GM23338 (cell line): ENCODE results near the gene INPP4A. TPM values are rescaled to one million over a fixed set of nuclear protein-coding genes. Genes with fewer than 3 reads are reported as not detected.
A peak's percentile ranks its signal among the peaks of the same experiment; 100 is the strongest.

ENCODE experiments used
- ATAC-seq: fragments of 200-7000 bp; cut with Tn5 transposase; 3 replicates; pipeline ENCODE4 v1.9.1; 2020
- DNase-seq: peaks from one replicate; pipeline ENCODE4 v3.0.0-alpha.2; 2015; ENCODE audit warnings: low spot score
- H2AFZ ChIP-seq: fragments of 200-600 bp; sonication (generic); 2 replicates; pipeline ENCODE4 v1.8.0; 2016; ENCODE audit warnings: antibody characterized with exemption, mild to moderate bottlenecking, moderate library complexity
- H3F3A ChIP-seq: fragments of 200-600 bp; sonication (generic); replicated peaks from 2 replicates; pipeline ENCODE4 v1.8.0; 2017; ENCODE audit warnings: antibody characterized with exemption, mixed run types, low read depth
- H3K27ac ChIP-seq: fragments of 200-600 bp; sonication (generic); 2 replicates; pipeline ENCODE4 v1.6.1; 2016; ENCODE audit warnings: low read depth
- H3K27me3 ChIP-seq: fragments of 200-600 bp; sonication (generic); 2 replicates; pipeline ENCODE4 v1.8.0; 2016; ENCODE audit warnings: mild to moderate bottlenecking, mixed run types, moderate library complexity; ENCODE audit not compliant: insufficient read depth
- H3K36me3 ChIP-seq: fragments of 200-600 bp; sonication (generic); 2 replicates; pipeline ENCODE4 v1.8.0; 2016; ENCODE audit warnings: mild to moderate bottlenecking; ENCODE audit not compliant: insufficient read depth
- H3K4me1 ChIP-seq: fragments of 200-600 bp; sonication (generic); 2 replicates; pipeline ENCODE4 v1.8.0; 2016; ENCODE audit warnings: mild to moderate bottlenecking, moderate library complexity; ENCODE audit not compliant: insufficient read depth
- H3K4me2 ChIP-seq: fragments of 200-600 bp; sonication (generic); 2 replicates; pipeline ENCODE4 v1.7.1; 2017; ENCODE audit warnings: mixed run types
- H3K4me3 ChIP-seq: fragments of 200-600 bp; sonication (generic); 2 replicates; pipeline ENCODE4 v1.6.1; 2016; ENCODE audit warnings: mixed run types
- H3K79me2 ChIP-seq: fragments of 200-600 bp; sonication (generic); replicated peaks from 2 replicates; pipeline ENCODE4 v1.8.0; 2017; ENCODE audit warnings: mild to moderate bottlenecking; ENCODE audit not compliant: insufficient read depth
- H3K9me2 ChIP-seq: fragments of 200-600 bp; sonication (generic); 2 replicates; pipeline ENCODE4 v1.8.0; 2017; ENCODE audit not compliant: insufficient read depth
- H4K20me1 ChIP-seq: fragments of 200-600 bp; sonication (generic); replicated peaks from 2 replicates; pipeline ENCODE4 v1.8.0; 2017; ENCODE audit warnings: mild to moderate bottlenecking; ENCODE audit not compliant: insufficient read depth
- H3K27ac Mint-ChIP-seq: 2 replicates; pipeline ENCODE4 v1.8.0; 2020; ENCODE audit warnings: inconsistent platforms, mild to moderate bottlenecking, moderate library complexity, mixed read lengths
- H3K27me3 Mint-ChIP-seq: 3 replicates; pipeline ENCODE4 v1.8.0; 2022; ENCODE audit warnings: low read depth, mild to moderate bottlenecking, moderate library complexity, mixed read lengths, inconsistent platforms; ENCODE audit not compliant: insufficient read depth, poor library complexity
- H3K36me3 Mint-ChIP-seq: 3 replicates; pipeline ENCODE4 v1.8.0; 2021; ENCODE audit warnings: low read depth, mild to moderate bottlenecking, inconsistent platforms, moderate library complexity, mixed read lengths
- H3K4me1 Mint-ChIP-seq: 3 replicates; pipeline ENCODE4 v1.8.0; 2020; ENCODE audit warnings: mild to moderate bottlenecking, inconsistent platforms, mixed read lengths
- H3K4me3 Mint-ChIP-seq: 3 replicates; pipeline ENCODE4 v1.8.0; 2021; ENCODE audit warnings: moderate library complexity, mild to moderate bottlenecking, inconsistent platforms, mixed read lengths
- H3K9me3 Mint-ChIP-seq: 3 replicates; pipeline ENCODE4 v1.8.0; 2020; ENCODE audit warnings: moderate library complexity, mild to moderate bottlenecking, inconsistent platforms, mixed read lengths
- CTCF ChIP-seq, 2 experiments: fragments of 200-600 bp in 1 of 2; sonication (generic) in 1 of 2; conservative IDR thresholded peaks; 2 replicates each; pipeline versions ENCODE4 v1.5.1 to v1.6.1; 2016 to 2017; ENCODE audit warnings: antibody characterized with exemption in 2 of 2, low read depth in 2 of 2, mild to moderate bottlenecking in 2 of 2, moderate library complexity in 1 of 2
- REST ChIP-seq: IDR thresholded peaks from one replicate; pipeline ENCODE4 v1.6.1; 2018; ENCODE audit warnings: antibody characterized with exemption; ENCODE audit not compliant: unreplicated experiment
- ZNF462 ChIP-seq: fragments of 250-450 bp; sonication (Bioruptor Pico); IDR thresholded peaks from 2 replicates; pipeline ENCODE4 v1.5.0; 2020; ENCODE audit warnings: mild to moderate bottlenecking, moderate library complexity
- polyA plus RNA-seq: library from polyadenylated mRNA; unstranded; fragments of >200 nt; fragmentation: Nextera tagmentation; extraction: Ambion mirVana; gene quantifications from 2 replicates; pipeline ENCODE4 v1.2.1, GENCODE V29; 2016
- total RNA-seq: library from RNA; depleted of rRNA; stranded (reverse); fragments of >200 nt; shearing (Covaris generic); gene quantifications from 2 replicates; pipeline ENCODE4 v1.2.3, GENCODE V29; 2014

The INPP4A gene
- total and polyA plus RNA-seq, 2 experiments from 2014 or later = 8.5 to 36.9 TPM

- no peak for DNase-seq
- no peak for TF ChIP-seq REST
- TF ChIP-seq CTCF (conservative IDR thresholded peaks at IDR 0.05; ENCODE audit: low read depth in 2 of 2) = no peak
- no peak for TF ChIP-seq ZNF462
- ATAC-seq = peak; percentile 29; the same call in 1 of the 3 replicates
These were observed 36.5 kb upstream of the INPP4A start for GRCh38 chr2:98408155-98408554.

More at GRCh38 chr2:98408155-98408554, 36.5 kb upstream of the INPP4A start:
- no peak overlapping the region for H3K4me2 ChIP-seq
- Mint-ChIP-seq H3K9me3 (peaks cover 5% of the 10 kb centered on the region), H3K27ac (no peak overlapping the region), H3K27me3 (peaks cover 3% of the 10 kb centered on the region), H3K36me3 (peaks cover 6% of the 10 kb centered on the region), H3K4me3 (no peak overlapping the region), H3K4me1 (peaks cover 10% of the 10 kb centered on the region)
- no peaks in the 10 kb centered on the region for H4K20me1 ChIP-seq
- H3K4me3 ChIP-seq = no peak overlapping the region
- no peak overlapping the region for H2AFZ ChIP-seq
- H3K27me3 ChIP-seq = no peaks in the 10 kb centered on the region
- H3K36me3 ChIP-seq = no peaks in the 10 kb centered on the region
- H3K27ac ChIP-seq = no peak overlapping the region
- no peaks in the 10 kb centered on the region for H3K9me2 ChIP-seq
- H3K79me2 ChIP-seq = no peaks in the 10 kb centered on the region
- H3K4me1 ChIP-seq = peaks cover 8% of the 10 kb centered on the region; the same call in 1 of the 2 replicates
- H3F3A ChIP-seq = no peaks in the 10 kb centered on the region
